ENCODE measurements around the gene MMP11.

GRCh38 chr22:23755711-23756110 is 16.9 kb upstream of the MMP11 start:
- TF ChIP-seq, protein P1, sequence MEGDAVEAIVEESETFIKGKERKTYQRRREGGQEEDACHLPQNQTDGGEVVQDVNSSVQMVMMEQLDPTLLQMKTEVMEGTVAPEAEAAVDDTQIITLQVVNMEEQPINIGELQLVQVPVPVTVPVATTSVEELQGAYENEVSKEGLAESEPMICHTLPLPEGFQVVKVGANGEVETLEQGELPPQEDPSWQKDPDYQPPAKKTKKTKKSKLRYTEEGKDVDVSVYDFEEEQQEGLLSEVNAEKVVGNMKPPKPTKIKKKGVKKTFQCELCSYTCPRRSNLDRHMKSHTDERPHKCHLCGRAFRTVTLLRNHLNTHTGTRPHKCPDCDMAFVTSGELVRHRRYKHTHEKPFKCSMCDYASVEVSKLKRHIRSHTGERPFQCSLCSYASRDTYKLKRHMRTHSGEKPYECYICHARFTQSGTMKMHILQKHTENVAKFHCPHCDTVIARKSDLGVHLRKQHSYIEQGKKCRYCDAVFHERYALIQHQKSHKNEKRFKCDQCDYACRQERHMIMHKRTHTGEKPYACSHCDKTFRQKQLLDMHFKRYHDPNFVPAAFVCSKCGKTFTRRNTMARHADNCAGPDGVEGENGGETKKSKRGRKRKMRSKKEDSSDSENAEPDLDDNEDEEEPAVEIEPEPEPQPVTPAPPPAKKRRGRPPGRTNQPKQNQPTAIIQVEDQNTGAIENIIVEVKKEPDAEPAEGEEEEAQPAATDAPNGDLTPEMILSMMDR (conservative IDR thresholded peaks at IDR 0.05) = no peak
- no peak for TF ChIP-seq ZFX (IDR thresholded peaks at IDR 0.05)

All from C4-2B (cell line).